HG02970 (cell line): ENCODE data around the gene CYFIP2.
A peak's percentile ranks its signal among the peaks of the same experiment; 100 is the strongest.

Experiments used
- ATAC-seq: cut with Tn5 transposase; IDR thresholded peaks from one replicate; pipeline ENCODE4 v1.9.1; 2021; ENCODE audit warnings: mild to moderate bottlenecking, moderate library complexity, moderate number of reproducible peaks; ENCODE audit not compliant: unreplicated experiment, low FRiP score

CYFIP2 gene

DNA sequence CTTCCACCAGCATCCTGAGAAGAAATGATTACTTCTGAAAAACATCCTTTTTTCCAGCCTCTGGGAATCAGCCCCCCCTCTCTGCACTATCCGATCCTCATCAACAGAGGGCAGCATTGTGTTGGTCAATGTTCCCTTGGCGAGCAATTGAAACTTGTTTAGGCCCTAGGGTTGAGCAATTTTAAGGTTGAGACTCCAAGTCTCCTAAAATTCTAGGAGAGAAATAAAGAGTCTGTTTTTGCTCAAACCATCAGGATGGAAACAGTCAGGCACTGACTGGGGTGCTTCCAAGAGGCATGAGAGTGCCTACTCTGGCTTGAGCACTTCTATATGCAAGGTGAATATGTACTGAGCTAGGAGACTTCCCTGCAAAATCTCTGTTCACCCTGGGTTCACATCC is 12.4 kb upstream of the CYFIP2 start:
- peak; percentile 40 for ATAC-seq

DNA sequence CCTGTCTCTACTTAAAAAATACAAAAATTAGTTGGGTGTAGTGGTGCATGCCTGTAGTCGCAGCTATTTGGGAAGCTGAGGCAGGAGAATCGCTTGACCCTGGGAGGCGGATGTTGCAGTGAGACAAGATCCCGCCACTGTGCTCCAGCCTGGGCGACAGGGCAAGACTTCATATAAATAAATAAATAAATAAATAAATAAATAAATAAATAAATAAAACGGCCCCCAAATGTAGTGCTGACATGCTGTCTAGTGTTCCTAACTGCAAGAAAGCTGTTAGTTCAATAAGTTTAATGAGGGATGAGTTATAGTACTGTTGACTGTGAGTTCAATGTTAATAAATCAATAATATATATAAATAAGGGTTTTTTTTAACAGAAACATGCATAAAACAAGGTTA is 7.5 kb upstream of the CYFIP2 start:
- ATAC-seq = no peak

- ATAC-seq = no peak
Observed at GRCh38 chr5:157259699-157260098, 6.2 kb upstream of the CYFIP2 start.

DNA sequence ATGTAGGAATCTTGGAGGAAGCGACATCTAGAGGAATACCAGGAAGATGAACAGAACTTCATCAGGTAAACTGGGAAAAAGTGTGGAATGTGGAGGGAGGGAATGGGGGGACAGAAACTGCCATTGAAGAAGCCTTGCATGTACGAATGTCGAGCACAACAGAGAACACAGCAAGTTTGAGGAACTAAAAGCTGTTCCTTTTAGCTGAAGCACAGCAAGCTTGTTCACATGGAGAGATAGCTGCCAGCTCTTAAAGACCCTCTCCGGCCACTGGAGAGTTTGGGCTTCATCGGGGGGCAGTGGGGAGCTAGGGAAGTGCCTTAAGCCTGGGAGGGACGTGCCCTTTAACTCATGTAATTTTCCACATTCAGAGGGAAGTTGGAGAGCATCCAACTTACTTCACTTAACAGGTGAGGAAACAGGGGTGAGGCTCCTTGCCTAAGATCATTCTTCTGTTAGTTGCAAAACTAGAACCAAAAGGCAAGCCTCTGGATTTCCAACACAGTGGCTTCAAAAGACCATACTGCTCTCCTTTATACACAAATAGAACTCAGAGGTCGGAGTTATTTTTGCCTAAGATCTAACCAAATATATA is 2.3 kb upstream of the CYFIP2 start:
- no peak for ATAC-seq

DNA sequence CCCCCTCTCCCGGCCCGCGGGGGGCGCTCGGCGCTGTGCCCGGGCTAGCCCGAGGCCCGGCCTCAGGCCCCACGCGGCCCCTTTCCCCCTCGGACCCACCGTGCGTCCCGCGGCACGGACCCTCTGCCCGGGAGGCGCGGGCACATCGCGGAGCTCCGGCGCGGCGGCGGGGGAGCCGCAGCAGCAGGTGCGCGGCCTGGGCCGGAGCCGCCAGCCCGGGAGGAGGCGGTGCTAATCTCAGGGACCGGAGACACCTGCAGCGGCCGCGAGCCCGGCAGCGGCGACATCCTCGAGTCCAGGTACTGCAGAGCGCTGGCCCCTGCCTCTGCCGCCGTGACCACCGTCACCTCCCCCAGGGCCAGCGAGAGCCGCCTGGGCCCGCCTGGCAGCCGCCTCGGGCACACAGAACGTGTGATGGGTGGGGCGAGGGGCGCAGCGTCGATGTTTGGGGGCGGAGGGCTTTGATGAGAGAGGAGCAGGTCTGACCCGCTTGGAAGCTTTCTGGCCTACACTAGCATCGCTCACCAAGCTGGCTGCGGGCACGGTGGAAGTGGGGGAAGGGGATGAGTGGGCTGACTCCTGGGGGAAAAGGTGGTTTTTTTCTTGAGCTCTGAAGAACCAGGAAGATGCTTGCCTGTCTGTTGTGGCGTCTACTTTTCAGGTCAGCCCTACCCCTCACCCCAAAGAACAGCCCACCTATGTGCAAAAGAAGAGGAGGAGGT is 524 bp downstream of the CYFIP2 start:
- ATAC-seq = peak; percentile 50

- ATAC-seq = no peak
Observed at GRCh38 chr5:157267025-157267424, 1.1 kb downstream of the CYFIP2 start.

- ATAC-seq = no peak
Observed at GRCh38 chr5:157267761-157268480, 2.0 kb downstream of the CYFIP2 start.

DNA sequence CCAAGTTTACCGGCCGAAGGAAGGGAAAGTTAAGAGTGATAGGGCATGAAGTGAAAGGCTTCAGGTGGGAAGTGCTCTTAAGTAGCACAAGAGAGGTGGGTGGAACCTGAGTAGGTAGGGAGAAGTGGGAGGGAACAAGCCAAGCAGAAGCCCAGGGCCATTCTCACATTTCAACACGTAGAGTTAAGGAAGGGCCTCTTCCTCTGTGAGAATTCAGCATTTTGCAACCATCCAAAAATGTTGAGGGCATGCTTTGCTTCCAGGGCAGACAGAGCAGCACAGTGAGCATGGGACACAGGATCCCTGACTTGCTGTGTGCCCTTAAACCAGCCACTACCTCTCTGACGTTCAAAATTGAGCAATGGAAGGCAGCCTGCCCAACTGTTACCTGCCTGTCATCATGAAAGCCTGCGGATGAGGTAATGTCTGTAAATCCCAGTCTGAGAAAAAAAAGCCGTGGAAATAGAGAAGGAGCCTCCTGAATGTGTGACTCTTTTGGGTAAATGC is 3.3 kb downstream of the CYFIP2 start:
- no peak for ATAC-seq

DNA sequence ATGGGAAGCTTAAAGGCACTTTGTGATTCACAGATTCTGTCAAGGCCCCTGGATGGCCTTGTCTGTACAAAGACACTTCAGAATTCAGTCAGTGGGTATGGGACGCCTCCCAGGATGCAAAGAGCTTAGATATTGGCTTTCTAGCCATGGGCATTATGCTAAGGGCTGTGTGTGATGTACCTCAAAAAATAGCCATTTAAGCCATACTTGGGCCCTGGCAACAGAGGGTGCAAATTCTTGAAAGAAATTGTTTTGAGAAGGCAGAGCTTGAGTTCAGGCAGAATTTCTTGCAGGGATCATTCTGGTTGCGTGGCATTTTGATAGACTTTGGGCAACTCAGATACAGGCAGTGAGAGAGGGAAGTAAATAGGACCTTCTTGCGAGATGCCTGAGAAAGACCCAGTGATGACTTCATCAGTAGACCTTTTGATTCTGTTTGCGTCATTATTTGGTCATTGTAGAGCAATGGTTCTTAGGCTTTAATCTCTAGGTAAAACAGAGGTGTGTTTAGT is 3.9 kb downstream of the CYFIP2 start:
- ATAC-seq = no peak

DNA sequence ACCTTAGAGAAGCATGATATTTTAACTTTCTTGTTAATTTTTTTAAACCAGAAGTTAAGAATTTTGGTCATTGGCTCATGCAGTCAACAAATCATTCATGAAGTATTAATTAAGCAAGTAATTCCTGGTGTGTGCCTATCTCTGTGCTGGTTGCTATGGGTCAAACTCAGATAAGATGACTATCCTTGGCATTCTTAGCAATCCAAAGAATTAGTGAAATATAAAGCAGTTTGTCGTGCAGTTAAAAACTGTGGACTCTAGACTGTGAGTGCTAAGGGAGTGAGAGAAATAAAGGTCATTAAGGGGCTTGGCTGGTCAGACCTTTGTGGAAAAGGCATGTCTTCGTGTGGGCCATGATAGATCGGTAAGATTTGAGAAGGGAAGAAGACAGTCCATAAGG is 4.8 kb downstream of the CYFIP2 start:
- no peak for ATAC-seq

DNA sequence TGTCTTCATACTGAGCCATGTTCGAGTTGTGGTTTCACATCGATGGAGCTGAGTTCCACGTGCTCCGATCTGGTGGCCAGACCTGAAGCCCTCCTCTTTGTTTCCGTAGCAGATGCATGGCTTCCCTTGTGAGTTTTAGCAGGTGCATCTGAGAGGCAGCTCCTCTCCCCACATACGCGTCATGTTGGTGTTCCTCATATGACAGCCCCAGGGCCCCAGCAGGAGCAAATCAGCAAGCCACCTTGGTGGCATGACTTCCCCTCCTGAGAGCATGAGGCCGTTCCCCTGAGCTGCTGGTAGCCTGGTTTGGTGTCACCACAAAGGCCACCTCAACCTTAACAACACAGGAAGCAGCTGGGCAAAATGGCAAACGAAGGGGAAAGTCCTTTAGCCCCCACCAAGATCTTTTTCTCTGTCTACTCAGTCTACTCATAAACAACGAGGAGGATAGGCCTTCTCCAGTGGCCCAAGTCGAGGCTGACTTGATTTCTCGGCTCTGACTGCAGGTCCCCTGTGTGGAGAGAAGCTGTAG is 5.9 kb downstream of the CYFIP2 start:
- ATAC-seq = peak; percentile 84

GRCh38 chr5:157273131-157273556 is 7.2 kb downstream of the CYFIP2 start:
- ATAC-seq = peak; percentile 41

- no peak for ATAC-seq
Observed at GRCh38 chr5:157275403-157275802, 9.5 kb downstream of the CYFIP2 start.

DNA sequence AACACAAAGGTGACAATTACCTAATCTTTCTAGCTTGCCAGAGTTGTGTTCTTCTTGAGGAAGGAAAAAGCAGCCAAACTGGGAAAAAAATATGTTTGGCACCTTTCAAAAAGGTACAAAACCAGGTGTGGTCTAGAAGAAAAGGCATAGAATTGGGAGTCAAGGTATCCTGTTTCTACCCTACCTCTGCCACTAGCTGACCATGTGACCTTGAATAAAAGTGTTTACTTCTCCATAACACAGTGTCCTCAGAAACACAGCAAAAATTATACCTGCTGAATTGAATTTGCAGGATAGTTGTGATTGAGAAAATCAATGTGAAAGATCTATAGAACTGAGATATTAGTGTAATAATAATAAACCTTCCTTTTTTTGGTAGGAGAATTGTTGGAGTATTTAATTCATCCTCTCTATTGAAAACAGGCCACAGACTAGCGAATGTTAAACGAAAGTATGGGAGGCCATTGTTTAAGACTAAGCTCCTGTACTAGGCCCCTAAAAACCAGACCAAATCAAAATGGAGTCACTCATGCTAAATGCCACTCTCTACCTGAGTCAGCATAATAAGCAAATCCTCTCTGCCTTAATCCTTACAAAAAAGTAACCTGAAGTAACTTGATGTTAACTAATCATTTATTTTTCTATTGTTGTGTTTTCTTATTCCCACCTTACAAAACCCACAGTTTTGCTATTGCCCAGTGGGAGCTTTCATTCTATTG is 12.6 kb downstream of the CYFIP2 start:
- no peak for ATAC-seq

DNA sequence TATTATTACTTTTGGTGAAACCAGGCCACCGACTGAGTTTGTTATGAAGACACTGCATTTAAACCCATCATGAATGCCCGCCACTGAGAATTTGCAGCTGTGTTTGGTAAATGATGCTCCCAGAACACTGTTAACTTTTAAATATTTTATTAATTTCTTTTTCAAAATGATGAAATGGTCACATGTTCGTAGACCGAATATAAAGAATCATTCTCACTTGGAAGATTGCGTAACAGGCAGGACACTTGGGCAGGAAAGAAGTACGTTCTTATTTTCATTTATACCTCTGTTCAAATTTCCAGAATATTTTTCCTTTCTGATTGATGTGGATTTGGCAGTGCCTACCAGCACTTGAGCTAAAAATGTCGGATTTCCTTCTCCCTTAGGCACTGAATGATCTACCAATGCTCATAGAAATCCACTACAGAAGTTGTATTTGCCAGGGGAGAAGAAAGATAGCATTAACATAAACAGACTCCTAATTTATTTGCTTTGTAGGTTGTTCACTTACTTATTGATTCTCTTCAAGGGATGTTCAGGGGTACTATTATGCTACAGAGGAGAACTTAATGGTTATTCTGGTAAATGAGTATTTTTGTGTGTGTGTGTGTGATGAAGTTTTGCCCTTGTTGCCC is 13.8 kb downstream of the CYFIP2 start:
- ATAC-seq = no peak

GRCh38 chr5:157280927-157281326 is 15.0 kb downstream of the CYFIP2 start:
- no peak for ATAC-seq

- ATAC-seq = no peak
Observed at GRCh38 chr5:157282150-157282549, 16.2 kb downstream of the CYFIP2 start.

DNA sequence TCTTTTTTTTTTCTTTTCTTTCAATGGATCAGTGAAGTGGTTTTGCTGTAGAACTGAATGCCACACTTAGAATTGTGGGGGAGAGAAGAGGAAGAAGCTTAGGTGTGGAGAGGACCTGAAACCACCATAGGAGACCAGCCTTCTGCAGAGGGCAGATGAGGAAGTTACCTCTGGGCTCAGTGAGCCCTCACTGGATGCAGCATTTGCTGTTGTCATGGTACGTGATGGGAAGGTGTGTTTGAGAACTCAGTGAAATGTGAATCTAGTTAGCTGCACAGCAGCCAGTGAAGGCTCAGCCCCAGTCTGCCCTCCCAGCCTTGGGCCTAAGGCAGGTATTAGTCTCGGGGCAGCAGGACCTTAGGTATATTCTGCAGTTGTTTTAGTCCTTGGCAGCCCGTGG is 17.5 kb downstream of the CYFIP2 start:
- peak; percentile 93 for ATAC-seq

GRCh38 chr5:157284458-157285212 is 18.7 kb downstream of the CYFIP2 start:
- no peak for ATAC-seq
